ENCODE measurements around the gene AKIP1.

The AKIP1 gene

DNA sequence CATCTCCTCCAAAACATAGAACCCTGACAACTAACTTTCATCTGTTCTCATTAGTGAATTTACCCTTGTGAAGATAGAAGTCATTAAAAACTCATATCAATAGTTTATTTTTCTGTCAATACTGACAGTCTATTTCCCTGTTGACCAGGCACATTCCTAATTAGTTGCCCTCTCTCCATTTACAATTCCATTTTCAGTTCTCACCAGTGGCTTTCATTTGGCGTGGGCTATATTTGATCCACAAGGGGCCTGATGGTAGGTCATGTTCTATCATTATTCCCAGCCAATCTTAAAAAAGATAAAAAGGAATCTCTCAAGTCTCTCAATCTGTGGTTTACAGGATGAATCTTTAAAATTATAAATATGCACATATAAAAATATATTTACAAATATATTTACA, 3.9 kb upstream of the AKIP1 start:
- Histone ChIP-seq H2AK5ac (ENCODE audit: low read length, severe bottlenecking) (no peak overlapping the region), H3K4me2 (ENCODE audit: low read length, poor library complexity, severe bottlenecking) (no peak overlapping the region), H3K23ac (ENCODE audit: low read length in 2 of 2) (no peak overlapping the region), H3K27ac (ENCODE audit: low read length, poor library complexity, severe bottlenecking) (no peak overlapping the region), H3K9ac (ENCODE audit: low read length) (peak overlapping the region; percentile 41), H3K4me1 (ENCODE audit: control insufficient read depth, insufficient read depth, low read depth, low read length) (peaks cover 8% of the 10 kb centered on the region), H2BK15ac (ENCODE audit: low read depth, poor library complexity, severe bottlenecking) (no peak overlapping the region), H2BK120ac (ENCODE audit: low read depth, low read length) (no peak overlapping the region), H3K36me3 (ENCODE audit: control insufficient read depth in 1 of 2, insufficient read depth in 2 of 2, low read depth in 1 of 2, low read length in 2 of 2) (no peaks in the 10 kb centered on the region), H2AFZ (ENCODE audit: low read depth, low read length) (no peak overlapping the region), H2BK12ac (ENCODE audit: low read length in 2 of 2) (no peak overlapping the region), H4K91ac (ENCODE audit: low read length) (no peak overlapping the region), H3K18ac (ENCODE audit: low read depth in 1 of 2, low read length in 2 of 2) (no peak overlapping the region), H3K14ac (ENCODE audit: low read length in 2 of 2) (no peak overlapping the region), H3K4ac (ENCODE audit: low read depth in 1 of 2, low read length in 2 of 2) (no peak overlapping the region), H4K8ac (ENCODE audit: low read length) (no peak overlapping the region), H3K27me3 (ENCODE audit: control insufficient read depth in 1 of 2, insufficient read depth in 1 of 2, low read length in 2 of 2) (no peaks in the 10 kb centered on the region), H3K4me3 (ENCODE audit: insufficient read depth in 1 of 2, low read depth in 1 of 2, low read length in 2 of 2) (peak overlapping the region in 1 of 2 experiments; percentile 20), H2BK5ac (ENCODE audit: low read depth, low read length, poor library complexity, severe bottlenecking) (no peak overlapping the region), H3K79me1 (replicated peaks; ENCODE audit: low read length, poor library complexity, severe bottlenecking) (peaks cover 2% of the 10 kb centered on the region), H3K9me3 (ENCODE audit: control insufficient read depth, low read length) (no peaks in the 10 kb centered on the region)
- DNase-seq: no peak
- 80% methylated on average over 1 of the region's 1 CpG for WGBS

DNA sequence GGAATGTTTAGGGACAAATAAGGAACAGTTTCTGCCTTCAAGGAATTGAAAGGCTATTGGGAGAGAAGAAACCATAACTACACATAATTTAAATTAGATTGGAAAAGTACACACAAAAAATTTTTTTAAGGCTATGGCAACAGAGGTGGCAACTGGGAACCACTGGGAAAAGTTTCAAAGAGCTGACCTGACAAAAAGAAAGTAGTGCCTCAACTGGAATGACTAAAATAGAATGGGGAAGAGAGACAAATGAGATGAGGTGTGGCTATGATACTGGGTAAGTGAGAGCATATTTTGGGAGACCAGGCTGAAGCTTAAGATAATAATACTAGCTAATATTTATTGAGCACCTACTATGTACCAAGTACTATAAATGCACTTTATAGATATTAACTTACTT, 2.9 kb upstream of the AKIP1 start:
- H2BK5ac ChIP-seq (ENCODE audit: low read depth, low read length, poor library complexity, severe bottlenecking): no peak overlapping the region
- H3K36me3 ChIP-seq (ENCODE audit: control insufficient read depth in 1 of 2, insufficient read depth in 2 of 2, low read depth in 1 of 2, low read length in 2 of 2): no peaks in the 10 kb centered on the region
- H2BK120ac ChIP-seq (ENCODE audit: low read depth, low read length): no peak overlapping the region
- H3K4me2 ChIP-seq (ENCODE audit: low read length, poor library complexity, severe bottlenecking): no peak overlapping the region
- H4K91ac ChIP-seq (ENCODE audit: low read length): no peak overlapping the region
- no peak overlapping the region for H3K18ac ChIP-seq (ENCODE audit: low read depth in 1 of 2, low read length in 2 of 2)
- peaks cover 9% of the 10 kb centered on the region for H3K4me1 ChIP-seq (ENCODE audit: control insufficient read depth, insufficient read depth, low read depth, low read length)
- no peak overlapping the region for H4K8ac ChIP-seq (ENCODE audit: low read length)
- no peak overlapping the region for H3K9ac ChIP-seq (ENCODE audit: low read length)
- no peak for DNase-seq
- H2BK12ac ChIP-seq (ENCODE audit: low read length in 2 of 2): no peak overlapping the region
- H3K9me3 ChIP-seq (ENCODE audit: control insufficient read depth, low read length): no peaks in the 10 kb centered on the region
- no peak overlapping the region for H3K23ac ChIP-seq (ENCODE audit: low read length in 2 of 2)
- H3K79me1 ChIP-seq (replicated peaks; ENCODE audit: low read length, poor library complexity, severe bottlenecking): peaks cover 3% of the 10 kb centered on the region
- no peak overlapping the region for H3K14ac ChIP-seq (ENCODE audit: low read length in 2 of 2)
- H3K4me3 ChIP-seq (ENCODE audit: insufficient read depth in 1 of 2, low read depth in 1 of 2, low read length in 2 of 2): no peak overlapping the region
- H2AK5ac ChIP-seq (ENCODE audit: low read length, severe bottlenecking): no peak overlapping the region
- no peak overlapping the region for H3K4ac ChIP-seq (ENCODE audit: low read depth in 1 of 2, low read length in 2 of 2)
- H3K27me3 ChIP-seq (ENCODE audit: control insufficient read depth in 1 of 2, insufficient read depth in 1 of 2, low read length in 2 of 2): no peaks in the 10 kb centered on the region
- H2BK15ac ChIP-seq (ENCODE audit: low read depth, poor library complexity, severe bottlenecking): no peak overlapping the region
- no peak overlapping the region for H3K27ac ChIP-seq (ENCODE audit: low read length, poor library complexity, severe bottlenecking)
- H2AFZ ChIP-seq (ENCODE audit: low read depth, low read length): no peak overlapping the region

DNA sequence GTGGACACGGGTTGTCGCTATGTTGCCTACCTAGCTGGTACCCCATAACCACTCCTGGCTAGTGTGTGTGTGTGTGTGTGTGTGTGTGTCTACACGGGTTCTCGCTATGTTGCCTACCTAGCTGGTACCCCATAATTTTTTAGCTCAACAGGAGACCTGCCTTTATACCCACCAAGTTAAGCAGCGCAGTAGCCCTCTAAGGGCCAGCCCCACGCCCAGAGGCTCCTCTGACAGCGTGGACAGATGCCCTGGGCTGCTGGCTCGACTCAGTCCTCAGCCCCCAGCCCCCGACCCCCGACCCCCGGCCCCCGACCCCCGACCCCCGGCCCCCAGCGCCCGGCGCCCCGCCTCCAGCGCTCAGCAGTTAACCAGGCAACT, 351 bp upstream of the AKIP1 start:
- no peak overlapping the region for H2AK5ac ChIP-seq (ENCODE audit: low read length, severe bottlenecking)
- no peaks in the 10 kb centered on the region for H3K9me3 ChIP-seq (ENCODE audit: control insufficient read depth, low read length)
- H3K18ac ChIP-seq (ENCODE audit: low read depth in 1 of 2, low read length in 2 of 2): peak overlapping the region; percentile 44 to 52
- H3K4ac ChIP-seq (ENCODE audit: low read depth in 1 of 2, low read length in 2 of 2): peak overlapping the region in 1 of 2 experiments; percentile 54
- peak overlapping the region; percentile 80 for H2BK120ac ChIP-seq (ENCODE audit: low read depth, low read length)
- no CpG with 5 or more reads among the region's 19 CpGs for WGBS
- peak overlapping the region; percentile 83 for H3K9ac ChIP-seq (ENCODE audit: low read length)
- no peak overlapping the region for H3K23ac ChIP-seq (ENCODE audit: low read length in 2 of 2)
- H4K8ac ChIP-seq (ENCODE audit: low read length): peak overlapping the region; percentile 76
- H3K27ac ChIP-seq (ENCODE audit: low read length, poor library complexity, severe bottlenecking): no peak overlapping the region
- H3K27me3 ChIP-seq (ENCODE audit: control insufficient read depth in 1 of 2, insufficient read depth in 1 of 2, low read length in 2 of 2): no peaks in the 10 kb centered on the region
- H2BK15ac ChIP-seq (ENCODE audit: low read depth, poor library complexity, severe bottlenecking): no peak overlapping the region
- peak overlapping the region; percentile 58 to 85 for H3K4me3 ChIP-seq (ENCODE audit: insufficient read depth in 1 of 2, low read depth in 1 of 2, low read length in 2 of 2)
- H2BK5ac ChIP-seq (ENCODE audit: low read depth, low read length, poor library complexity, severe bottlenecking): no peak overlapping the region
- DNase-seq: no peak
- peaks cover 6% of the 10 kb centered on the region for H3K79me1 ChIP-seq (replicated peaks; ENCODE audit: low read length, poor library complexity, severe bottlenecking)
- H3K14ac ChIP-seq (ENCODE audit: low read length in 2 of 2): no peak overlapping the region
- peaks cover 12% of the 10 kb centered on the region for H3K4me1 ChIP-seq (ENCODE audit: control insufficient read depth, insufficient read depth, low read depth, low read length)
- H3K36me3 ChIP-seq (ENCODE audit: control insufficient read depth in 1 of 2, insufficient read depth in 2 of 2, low read depth in 1 of 2, low read length in 2 of 2): peaks cover 0 to 15% of the 10 kb centered on the region in 2 experiments
- peak overlapping the region; percentile 67 for H4K91ac ChIP-seq (ENCODE audit: low read length)
- peak overlapping the region; percentile 88 for H3K4me2 ChIP-seq (ENCODE audit: low read length, poor library complexity, severe bottlenecking)
- H2BK12ac ChIP-seq (ENCODE audit: low read length in 2 of 2): peak overlapping the region in 1 of 2 experiments; percentile 42
- peak overlapping the region; percentile 24 for H2AFZ ChIP-seq (ENCODE audit: low read depth, low read length)

DNA sequence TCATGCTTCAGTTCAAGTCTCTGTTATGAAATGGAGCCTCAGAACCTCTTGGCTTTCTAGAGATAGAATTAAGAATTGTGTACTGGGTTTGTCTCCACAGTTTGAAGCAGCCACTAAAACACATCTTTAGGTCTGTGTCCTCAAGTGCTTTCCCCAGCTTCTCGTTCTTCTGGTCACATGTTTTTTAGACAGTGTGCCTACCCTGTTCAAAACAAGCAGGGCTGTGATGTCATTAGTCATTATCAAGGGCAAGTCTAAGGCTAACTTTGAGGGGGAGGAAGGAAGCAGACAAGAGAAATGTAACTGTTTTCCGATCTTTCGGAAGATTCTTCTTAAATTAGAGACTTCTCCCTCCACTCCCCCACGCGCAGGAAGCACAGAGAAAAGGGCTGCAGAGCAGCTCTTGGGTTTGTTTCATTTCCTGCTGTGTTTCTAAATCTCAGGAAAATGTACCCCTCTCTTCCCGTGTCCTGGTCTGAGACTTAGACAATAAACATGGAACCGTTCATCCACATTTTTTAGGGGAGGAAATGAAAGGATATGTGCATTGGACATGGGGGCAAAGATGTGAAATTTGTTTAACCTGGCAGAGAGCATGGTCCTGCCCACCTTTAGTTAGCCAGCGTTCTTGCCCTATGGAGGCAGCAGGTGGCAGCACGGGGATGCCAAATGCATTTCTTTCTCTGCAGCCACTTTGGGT, 3.1 kb downstream of the AKIP1 start:
- no peak overlapping the region for H2BK5ac ChIP-seq (ENCODE audit: low read depth, low read length, poor library complexity, severe bottlenecking)
- no peak overlapping the region for H2AK5ac ChIP-seq (ENCODE audit: low read length, severe bottlenecking)
- WGBS: 44% methylated on average over 9 of the region's 9 CpGs
- no peak overlapping the region for H4K8ac ChIP-seq (ENCODE audit: low read length)
- H4K91ac ChIP-seq (ENCODE audit: low read length): no peak overlapping the region
- H3K36me3 ChIP-seq (ENCODE audit: control insufficient read depth in 1 of 2, insufficient read depth in 2 of 2, low read depth in 1 of 2, low read length in 2 of 2): peaks cover 1 to 46% of the 10 kb centered on the region in 2 experiments
- peak overlapping the region in 1 of 2 experiments; percentile 57 for H3K4me3 ChIP-seq (ENCODE audit: insufficient read depth in 1 of 2, low read depth in 1 of 2, low read length in 2 of 2)
- H3K27me3 ChIP-seq (ENCODE audit: control insufficient read depth in 1 of 2, insufficient read depth in 1 of 2, low read length in 2 of 2): no peaks in the 10 kb centered on the region
- H3K4ac ChIP-seq (ENCODE audit: low read depth in 1 of 2, low read length in 2 of 2): no peak overlapping the region
- H2BK15ac ChIP-seq (ENCODE audit: low read depth, poor library complexity, severe bottlenecking): no peak overlapping the region
- DNase-seq: peak; percentile 58
- H3K14ac ChIP-seq (ENCODE audit: low read length in 2 of 2): no peak overlapping the region
- H2BK120ac ChIP-seq (ENCODE audit: low read depth, low read length): no peak overlapping the region
- H3K79me1 ChIP-seq (replicated peaks; ENCODE audit: low read length, poor library complexity, severe bottlenecking): peaks cover 6% of the 10 kb centered on the region
- H3K9me3 ChIP-seq (ENCODE audit: control insufficient read depth, low read length): no peaks in the 10 kb centered on the region
- H3K4me2 ChIP-seq (ENCODE audit: low read length, poor library complexity, severe bottlenecking): peak overlapping the region; percentile 43
- H3K9ac ChIP-seq (ENCODE audit: low read length): peak overlapping the region; percentile 84
- peaks cover 16% of the 10 kb centered on the region for H3K4me1 ChIP-seq (ENCODE audit: control insufficient read depth, insufficient read depth, low read depth, low read length)
- H3K18ac ChIP-seq (ENCODE audit: low read depth in 1 of 2, low read length in 2 of 2): no peak overlapping the region
- no peak overlapping the region for H3K27ac ChIP-seq (ENCODE audit: low read length, poor library complexity, severe bottlenecking)
- no peak overlapping the region for H3K23ac ChIP-seq (ENCODE audit: low read length in 2 of 2)
- peak overlapping the region in 1 of 2 experiments; percentile 49 for H2BK12ac ChIP-seq (ENCODE audit: low read length in 2 of 2)
- H2AFZ ChIP-seq (ENCODE audit: low read depth, low read length): no peak overlapping the region
